Measurements from ENCODE around the gene PRKG1.

Gene PRKG1

GRCh38 chr10:51911723-51912122 lies 837.4 kb downstream of the PRKG1 start:
- TF ChIP-seq USF1 (IDR thresholded peaks at IDR 0.05): no peak
- TF ChIP-seq TCF12 (IDR thresholded peaks at IDR 0.05; ENCODE audit: low read depth): no peak
- TF ChIP-seq FOXM1 (IDR thresholded peaks at IDR 0.05; ENCODE audit: borderline replicate concordance, low read depth): no peak
- TF ChIP-seq, protein P1, sequence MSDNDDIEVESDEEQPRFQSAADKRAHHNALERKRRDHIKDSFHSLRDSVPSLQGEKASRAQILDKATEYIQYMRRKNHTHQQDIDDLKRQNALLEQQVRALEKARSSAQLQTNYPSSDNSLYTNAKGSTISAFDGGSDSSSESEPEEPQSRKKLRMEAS (IDR thresholded peaks at IDR 0.05): no peak
- TF ChIP-seq RAD21 (IDR thresholded peaks at IDR 0.05; ENCODE audit: low read depth): no peak
- TF ChIP-seq CEBPB (IDR thresholded peaks at IDR 0.05): no peak
- no peak for TF ChIP-seq EP300 (IDR thresholded peaks at IDR 0.05; ENCODE audit: borderline replicate concordance)
- no peak for TF ChIP-seq YY1 (IDR thresholded peaks at IDR 0.05; ENCODE audit: low read depth)
- no peak for TF ChIP-seq TAF1 (IDR thresholded peaks at IDR 0.05; ENCODE audit: low read depth)
- no peak for TF ChIP-seq NFIC (IDR thresholded peaks at IDR 0.05)
- TF ChIP-seq, protein P2, sequence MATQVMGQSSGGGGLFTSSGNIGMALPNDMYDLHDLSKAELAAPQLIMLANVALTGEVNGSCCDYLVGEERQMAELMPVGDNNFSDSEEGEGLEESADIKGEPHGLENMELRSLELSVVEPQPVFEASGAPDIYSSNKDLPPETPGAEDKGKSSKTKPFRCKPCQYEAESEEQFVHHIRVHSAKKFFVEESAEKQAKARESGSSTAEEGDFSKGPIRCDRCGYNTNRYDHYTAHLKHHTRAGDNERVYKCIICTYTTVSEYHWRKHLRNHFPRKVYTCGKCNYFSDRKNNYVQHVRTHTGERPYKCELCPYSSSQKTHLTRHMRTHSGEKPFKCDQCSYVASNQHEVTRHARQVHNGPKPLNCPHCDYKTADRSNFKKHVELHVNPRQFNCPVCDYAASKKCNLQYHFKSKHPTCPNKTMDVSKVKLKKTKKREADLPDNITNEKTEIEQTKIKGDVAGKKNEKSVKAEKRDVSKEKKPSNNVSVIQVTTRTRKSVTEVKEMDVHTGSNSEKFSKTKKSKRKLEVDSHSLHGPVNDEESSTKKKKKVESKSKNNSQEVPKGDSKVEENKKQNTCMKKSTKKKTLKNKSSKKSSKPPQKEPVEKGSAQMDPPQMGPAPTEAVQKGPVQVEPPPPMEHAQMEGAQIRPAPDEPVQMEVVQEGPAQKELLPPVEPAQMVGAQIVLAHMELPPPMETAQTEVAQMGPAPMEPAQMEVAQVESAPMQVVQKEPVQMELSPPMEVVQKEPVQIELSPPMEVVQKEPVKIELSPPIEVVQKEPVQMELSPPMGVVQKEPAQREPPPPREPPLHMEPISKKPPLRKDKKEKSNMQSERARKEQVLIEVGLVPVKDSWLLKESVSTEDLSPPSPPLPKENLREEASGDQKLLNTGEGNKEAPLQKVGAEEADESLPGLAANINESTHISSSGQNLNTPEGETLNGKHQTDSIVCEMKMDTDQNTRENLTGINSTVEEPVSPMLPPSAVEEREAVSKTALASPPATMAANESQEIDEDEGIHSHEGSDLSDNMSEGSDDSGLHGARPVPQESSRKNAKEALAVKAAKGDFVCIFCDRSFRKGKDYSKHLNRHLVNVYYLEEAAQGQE (IDR thresholded peaks at IDR 0.05; ENCODE audit: low read depth): no peak
- TF ChIP-seq ZBTB7A (IDR thresholded peaks at IDR 0.05; ENCODE audit: low read depth): no peak
- no peak for TF ChIP-seq EGR1 (IDR thresholded peaks at IDR 0.05)
- TF ChIP-seq CREB1 (IDR thresholded peaks at IDR 0.05; ENCODE audit: low read depth): no peak
- TF ChIP-seq TEAD4 (IDR thresholded peaks at IDR 0.05): no peak

- TF ChIP-seq YY1 (IDR thresholded peaks at IDR 0.05; ENCODE audit: low read depth) (no peak), EP300 (IDR thresholded peaks at IDR 0.05; ENCODE audit: borderline replicate concordance) (no peak), TAF1 (IDR thresholded peaks at IDR 0.05; ENCODE audit: low read depth) (no peak), EGR1 (IDR thresholded peaks at IDR 0.05) (no peak), USF1 (IDR thresholded peaks at IDR 0.05) (no peak), TEAD4 (IDR thresholded peaks at IDR 0.05) (no peak), CREB1 (IDR thresholded peaks at IDR 0.05; ENCODE audit: low read depth) (no peak), ZBTB7A (IDR thresholded peaks at IDR 0.05; ENCODE audit: low read depth) (no peak), CEBPB (IDR thresholded peaks at IDR 0.05) (no peak), RAD21 (IDR thresholded peaks at IDR 0.05; ENCODE audit: low read depth) (no peak), NFIC (IDR thresholded peaks at IDR 0.05) (no peak)
These were observed 840.8 kb downstream of the PRKG1 start for GRCh38 chr10:51915031-51915542.

- no peak for TF ChIP-seq EP300 (IDR thresholded peaks at IDR 0.05; ENCODE audit: borderline replicate concordance)
- no peak for TF ChIP-seq TEAD4 (IDR thresholded peaks at IDR 0.05)
These were observed 844.2 kb downstream of the PRKG1 start for GRCh38 chr10:51918440-51918839.

GRCh38 chr10:51918884-51919325 lies 844.6 kb downstream of the PRKG1 start:
- no peak for TF ChIP-seq NFIC (IDR thresholded peaks at IDR 0.05)

- TF ChIP-seq FOXM1 (IDR thresholded peaks at IDR 0.05; ENCODE audit: borderline replicate concordance, low read depth) (no peak), ZBTB7A (IDR thresholded peaks at IDR 0.05; ENCODE audit: low read depth) (no peak), RAD21 (IDR thresholded peaks at IDR 0.05; ENCODE audit: low read depth) (no peak)
These were observed 846.4 kb downstream of the PRKG1 start for GRCh38 chr10:51920672-51921071.

- TF ChIP-seq TAF1 (IDR thresholded peaks at IDR 0.05; ENCODE audit: low read depth): no peak
- TF ChIP-seq YY1 (IDR thresholded peaks at IDR 0.05; ENCODE audit: low read depth): no peak
- no peak for TF ChIP-seq CEBPB (IDR thresholded peaks at IDR 0.05)
- TF ChIP-seq, protein P1 (IDR thresholded peaks at IDR 0.05): no peak
- TF ChIP-seq TEAD4 (IDR thresholded peaks at IDR 0.05): no peak
- no peak for TF ChIP-seq RAD21 (IDR thresholded peaks at IDR 0.05; ENCODE audit: low read depth)
- no peak for TF ChIP-seq NFIC (IDR thresholded peaks at IDR 0.05)
- TF ChIP-seq, protein P2 (IDR thresholded peaks at IDR 0.05; ENCODE audit: low read depth): no peak
- no peak for TF ChIP-seq EP300 (IDR thresholded peaks at IDR 0.05; ENCODE audit: borderline replicate concordance)
- no peak for TF ChIP-seq CREB1 (IDR thresholded peaks at IDR 0.05; ENCODE audit: low read depth)
- TF ChIP-seq USF1 (IDR thresholded peaks at IDR 0.05): no peak
- no peak for TF ChIP-seq TCF12 (IDR thresholded peaks at IDR 0.05; ENCODE audit: low read depth)
- TF ChIP-seq ZBTB7A (IDR thresholded peaks at IDR 0.05; ENCODE audit: low read depth): no peak
- TF ChIP-seq FOXM1 (IDR thresholded peaks at IDR 0.05; ENCODE audit: borderline replicate concordance, low read depth): no peak
- TF ChIP-seq EGR1 (IDR thresholded peaks at IDR 0.05): no peak
These were observed 850.1 kb downstream of the PRKG1 start for GRCh38 chr10:51924359-51924758.

All from Ishikawa (cell line).